ENCODE data around the gene ISL1.
A peak's percentile ranks its signal among the peaks of the same experiment; 100 is the strongest.

ISL1 gene

DNA sequence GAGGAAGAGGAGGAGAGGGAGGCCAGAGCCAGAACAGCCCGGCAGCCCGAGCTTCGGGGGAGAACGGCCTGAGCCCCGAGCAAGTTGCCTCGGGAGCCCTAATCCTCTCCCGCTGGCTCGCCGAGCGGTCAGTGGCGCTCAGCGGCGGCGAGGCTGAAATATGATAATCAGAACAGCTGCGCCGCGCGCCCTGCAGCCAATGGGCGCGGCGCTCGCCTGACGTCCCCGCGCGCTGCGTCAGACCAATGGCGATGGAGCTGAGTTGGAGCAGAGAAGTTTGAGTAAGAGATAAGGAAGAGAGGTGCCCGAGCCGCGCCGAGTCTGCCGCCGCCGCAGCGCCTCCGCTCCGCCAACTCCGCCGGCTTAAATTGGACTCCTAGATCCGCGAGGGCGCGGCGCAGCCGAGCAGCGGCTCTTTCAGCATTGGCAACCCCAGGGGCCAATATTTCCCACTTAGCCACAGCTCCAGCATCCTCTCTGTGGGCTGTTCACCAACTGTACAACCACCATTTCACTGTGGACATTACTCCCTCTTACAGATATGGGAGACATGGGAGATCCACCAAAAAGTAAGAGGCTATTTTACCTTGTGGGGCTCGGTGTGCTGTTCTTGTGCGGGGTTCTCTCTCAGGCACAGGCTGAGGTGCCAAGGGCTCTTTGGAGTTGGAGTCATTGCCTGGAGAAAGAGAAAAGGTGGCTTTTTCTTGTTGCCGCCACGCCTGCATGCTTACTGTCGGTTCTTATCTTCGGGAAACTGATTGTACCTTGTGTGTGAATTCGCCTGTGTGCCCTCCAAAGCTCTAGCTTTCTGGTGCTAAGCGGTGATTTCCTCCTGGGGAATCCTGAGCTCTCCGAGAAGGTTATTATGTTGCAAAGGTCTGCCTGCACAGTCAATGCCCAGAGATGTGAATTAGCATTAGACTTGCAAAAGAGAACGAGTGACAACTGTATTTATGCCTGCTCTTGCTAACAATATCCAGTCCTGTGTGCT lies at the start of gene ISL1:
Gene ISL1, plus strand, starts transcription at position 318 of the 991 bp plus-strand sequence. Its CDS starts 224 bp downstream, at position 542.
- peak; percentile 88 for DNase-seq

DNA sequence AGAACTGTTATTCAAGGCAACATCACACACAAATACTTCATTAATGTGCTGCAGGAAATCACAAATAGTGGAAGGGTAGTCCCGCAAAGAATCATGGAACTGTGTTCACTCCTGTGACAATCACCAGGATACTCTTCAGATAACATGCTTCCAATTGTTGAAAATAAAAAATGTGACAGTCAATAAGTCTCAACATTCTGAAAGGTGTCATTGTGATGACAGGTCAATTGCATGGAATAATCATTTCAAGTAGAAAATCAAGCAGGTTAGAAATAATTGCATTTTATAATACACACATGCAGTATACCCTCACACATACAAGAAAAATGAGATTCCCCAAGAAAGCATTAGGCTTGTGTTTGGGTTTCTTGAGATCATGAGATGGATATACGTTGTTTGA lies 46.4 kb upstream of the ISL1 start:
- DNase-seq, result no peak

DNA sequence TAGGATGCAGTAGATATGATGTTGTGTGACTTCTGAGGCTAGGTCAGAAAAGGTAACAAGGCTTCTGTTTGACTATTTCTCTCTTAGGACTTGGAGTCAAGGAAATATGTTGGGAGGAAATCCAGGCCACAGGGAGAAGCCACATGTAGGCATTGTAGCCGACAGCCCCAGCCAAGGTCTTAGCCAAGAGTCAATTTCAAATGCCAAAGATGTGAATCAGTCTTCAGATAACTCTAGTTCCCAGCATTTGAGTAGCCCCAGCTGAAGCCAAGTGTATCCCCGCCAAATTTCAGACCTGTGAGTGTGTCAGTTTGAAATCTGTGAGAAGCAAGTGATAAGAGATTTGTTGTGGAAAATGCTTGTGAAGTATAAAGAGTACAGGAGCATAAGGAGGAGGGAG lies 38.1 kb upstream of the ISL1 start:
- no peak for DNase-seq

DNA sequence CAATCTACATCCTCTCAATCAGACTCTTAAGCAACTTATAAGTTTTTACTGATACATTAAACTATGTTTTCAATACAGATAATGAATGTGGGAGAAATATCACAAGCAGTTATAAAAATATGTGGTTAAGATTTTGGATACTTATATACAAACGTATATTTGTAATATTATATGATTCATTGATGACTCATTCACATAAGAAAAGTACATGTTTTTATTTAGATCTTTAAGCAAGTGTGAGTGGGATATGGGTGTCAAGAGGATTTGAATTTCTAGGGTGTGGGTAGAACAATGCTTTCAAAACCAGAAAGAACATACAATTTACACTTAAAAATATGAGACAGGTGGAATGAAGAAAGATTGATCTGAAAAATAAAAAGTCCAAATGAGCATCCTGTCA lies 36.1 kb upstream of the ISL1 start:
- no peak for DNase-seq

DNA sequence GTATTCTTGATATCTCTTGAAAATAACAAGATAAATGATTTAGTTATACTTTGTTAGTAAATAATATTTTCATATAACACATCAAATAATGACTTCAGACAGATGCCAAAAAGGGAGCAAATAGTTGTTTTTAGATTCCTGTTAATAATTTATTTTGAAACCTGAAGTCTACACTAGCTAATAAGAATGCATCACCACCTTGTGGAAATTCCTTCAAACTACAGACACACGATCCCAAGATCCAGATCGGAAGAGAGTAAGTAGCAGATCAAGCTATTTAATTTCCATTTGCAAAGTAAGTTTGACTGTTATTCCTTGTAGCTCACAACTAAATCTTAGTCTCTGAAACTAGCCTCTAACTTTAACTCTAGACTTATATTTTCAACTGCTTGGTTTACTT lies 35.5 kb upstream of the ISL1 start:
- no peak for DNase-seq

DNA sequence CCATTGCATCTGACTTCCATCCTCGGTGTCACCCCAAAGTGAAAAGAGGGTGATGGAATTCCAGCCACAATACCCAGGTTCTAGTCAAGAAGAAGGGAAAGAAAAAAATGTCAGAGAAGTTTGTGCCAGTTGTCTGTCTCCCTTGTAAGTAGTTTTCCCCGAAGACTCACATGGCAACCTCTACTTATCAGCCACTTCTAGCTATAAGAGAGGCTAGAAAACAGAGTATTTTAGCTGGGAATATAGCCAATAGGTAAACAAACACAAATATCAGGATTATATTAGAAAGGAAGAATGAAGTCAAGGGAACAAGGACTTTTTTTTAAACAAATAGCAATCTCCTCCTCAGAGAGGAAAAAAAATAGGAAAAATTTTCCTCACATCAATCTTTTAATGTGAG lies 12.2 kb upstream of the ISL1 start:
- DNase-seq, result no peak

DNA sequence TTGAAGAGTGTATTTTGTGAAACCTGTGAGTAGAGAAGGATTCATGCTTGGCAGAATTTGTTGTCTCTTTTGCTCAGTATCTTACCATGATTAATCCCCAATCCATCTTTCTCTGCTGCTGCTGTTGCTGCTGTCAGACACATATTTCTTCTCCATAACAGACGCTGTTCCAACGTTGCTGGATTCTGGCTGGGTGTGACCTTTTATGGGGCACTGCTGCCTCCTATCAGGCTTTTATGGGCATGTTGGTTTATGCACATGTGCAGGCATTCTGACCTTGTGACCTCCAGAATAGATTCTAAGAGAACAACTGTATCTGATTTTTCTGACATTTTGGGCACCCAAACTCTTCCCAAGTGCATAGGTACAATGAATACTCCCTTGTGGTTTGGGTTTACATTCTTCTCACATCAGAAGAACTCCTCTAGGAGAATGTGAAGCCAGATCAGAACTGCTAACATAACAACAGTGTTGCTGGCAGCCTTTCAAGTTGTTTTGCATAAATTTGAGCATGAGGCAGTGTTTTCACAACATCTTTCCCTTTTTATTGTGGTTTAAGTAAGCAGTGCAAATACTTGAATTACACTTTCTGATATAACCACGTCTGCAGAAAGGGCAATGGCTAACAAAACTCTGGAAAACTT lies 9.2 kb upstream of the ISL1 start:
- DNase-seq, result no peak

DNA sequence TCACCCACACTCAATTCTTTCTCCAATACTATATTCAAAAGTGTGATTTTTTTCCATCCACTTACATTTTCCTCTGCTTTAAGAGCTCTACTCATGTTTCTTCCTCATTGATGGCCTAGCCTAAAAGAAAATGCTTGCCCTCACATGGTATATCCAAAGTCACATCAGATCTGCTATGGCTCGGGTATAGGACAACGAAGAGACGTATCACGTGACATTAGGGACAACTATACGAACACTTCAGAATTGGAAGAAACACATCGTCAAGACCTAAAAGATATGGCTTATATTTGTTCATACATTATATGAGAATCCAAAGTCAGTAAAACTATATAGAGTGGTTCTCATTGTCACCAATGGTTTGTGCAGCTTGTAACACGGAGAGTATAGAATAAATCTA lies 8.2 kb upstream of the ISL1 start:
- DNase-seq, result no peak

DNA sequence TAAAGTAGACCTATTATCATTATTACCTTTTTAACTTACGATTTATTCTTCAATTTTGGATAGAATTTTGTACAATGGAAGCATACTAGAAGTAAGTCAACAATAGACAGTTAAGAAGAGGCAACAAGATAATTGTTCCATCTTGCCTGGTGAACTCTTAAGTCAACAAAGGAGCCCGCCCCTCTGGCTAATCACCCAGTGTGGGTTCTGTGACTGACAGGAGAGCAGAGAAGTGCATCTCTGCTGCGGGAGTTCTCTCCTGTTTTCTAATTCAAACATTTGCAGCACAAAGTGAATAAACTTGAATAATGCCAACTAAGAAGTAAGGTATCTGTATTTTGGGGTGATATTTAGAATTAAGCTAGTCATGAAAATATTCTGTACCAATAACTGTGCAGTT lies 6.7 kb upstream of the ISL1 start:
- DNase-seq, result no peak

DNA sequence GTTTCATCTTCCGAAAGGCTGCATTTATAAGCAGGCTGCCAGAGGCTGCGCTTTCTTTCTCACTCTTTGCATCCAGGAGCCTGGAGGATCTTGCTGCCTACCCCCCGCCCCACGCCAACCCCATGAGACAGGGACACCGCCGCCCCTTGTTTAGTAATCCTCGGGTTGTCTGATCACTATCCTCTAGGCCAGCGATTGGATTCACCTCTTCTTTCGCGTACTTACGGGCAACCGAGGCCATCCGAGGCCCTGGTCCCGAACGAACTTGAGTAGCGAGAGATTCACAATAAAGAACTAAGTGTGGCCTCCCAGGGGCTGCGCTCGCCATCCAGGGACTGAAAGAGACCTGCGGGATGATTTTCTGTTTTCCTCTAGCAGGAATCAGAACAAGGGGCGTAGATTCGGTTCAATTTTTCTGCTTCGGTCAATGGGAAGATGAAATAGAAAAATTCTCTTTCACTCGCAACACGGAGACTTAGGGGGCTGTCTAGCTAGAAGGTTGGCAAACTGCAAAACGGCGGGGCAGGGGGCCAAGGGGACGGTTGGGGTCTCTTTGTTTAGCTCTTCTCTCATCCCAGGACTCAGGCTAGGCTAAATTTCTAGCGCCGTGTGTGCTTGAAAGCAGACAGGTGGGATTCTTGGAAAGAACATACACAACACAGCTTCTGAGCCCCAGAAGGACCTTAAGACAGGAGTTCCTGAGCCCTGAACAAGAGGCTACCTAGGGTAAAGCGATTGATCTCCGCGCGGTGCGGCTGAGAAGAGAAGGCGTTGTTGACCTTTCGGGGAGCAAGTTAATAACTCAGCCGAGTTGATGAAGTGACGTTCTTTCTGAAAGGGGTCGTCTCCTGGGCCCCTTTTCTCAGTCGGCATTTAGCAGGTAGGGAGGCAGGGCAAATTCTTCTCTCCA lies 5.8 kb upstream of the ISL1 start:
- no peak for DNase-seq

DNA sequence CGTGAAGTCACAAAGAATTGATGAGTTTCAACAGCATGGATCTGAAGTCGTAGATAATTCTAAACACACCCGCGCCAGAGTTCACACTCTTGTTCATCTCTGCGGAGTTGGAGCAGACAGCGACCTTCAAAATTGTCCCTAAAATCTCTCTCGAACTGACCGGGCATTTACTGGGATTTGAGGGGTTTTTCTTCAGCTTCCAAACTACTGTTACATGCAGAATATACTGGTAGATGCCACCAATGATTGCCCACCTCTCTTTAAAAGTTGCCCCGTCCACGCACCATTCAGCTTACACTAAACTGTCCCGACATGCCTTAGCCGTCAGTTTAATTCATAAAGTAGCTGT lies 5.2 kb upstream of the ISL1 start:
- DNase-seq, result no peak

DNA sequence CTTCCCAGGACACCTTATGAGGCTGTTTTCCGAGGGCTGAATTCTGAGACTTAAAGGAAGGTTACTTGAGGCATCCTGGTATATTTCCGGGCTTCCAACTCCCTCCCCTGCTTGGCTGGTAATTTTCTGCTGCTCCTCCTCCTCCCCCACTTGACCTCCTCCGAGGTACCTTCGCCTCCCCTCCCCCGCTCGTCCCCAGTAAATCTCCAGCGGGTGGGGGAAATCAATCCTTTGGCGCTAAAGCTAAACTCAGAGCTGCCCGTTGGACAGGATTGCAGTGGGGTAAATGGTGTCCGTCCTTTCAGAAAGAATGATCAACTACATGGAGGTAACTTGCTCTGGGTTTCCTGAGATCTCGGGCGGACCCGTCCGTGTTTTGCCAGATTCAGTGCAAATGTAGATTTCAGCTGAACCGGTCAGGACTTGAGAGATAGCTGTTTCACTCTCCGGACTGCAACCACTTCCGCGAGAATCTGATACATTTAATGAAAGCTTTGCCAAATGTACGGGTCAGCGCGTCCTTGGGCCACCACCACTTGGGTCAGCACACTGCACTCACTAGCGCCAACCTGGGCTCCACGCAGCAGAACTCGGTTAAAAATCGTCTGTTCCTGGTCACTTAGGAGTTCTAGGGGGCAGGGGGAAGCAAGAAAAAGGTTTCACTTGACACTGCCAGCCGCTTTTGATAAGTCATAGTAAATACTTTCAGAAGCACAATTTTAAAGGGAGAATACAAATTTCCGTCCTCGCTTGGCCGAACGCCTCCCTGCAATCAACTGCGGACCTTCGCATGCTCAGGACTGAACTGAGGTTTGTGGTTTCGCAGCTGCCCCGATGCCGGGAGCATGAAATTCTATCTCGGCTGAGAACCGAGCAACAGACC lies 4.6 kb upstream of the ISL1 start:
- DNase-seq, result no peak

DNA sequence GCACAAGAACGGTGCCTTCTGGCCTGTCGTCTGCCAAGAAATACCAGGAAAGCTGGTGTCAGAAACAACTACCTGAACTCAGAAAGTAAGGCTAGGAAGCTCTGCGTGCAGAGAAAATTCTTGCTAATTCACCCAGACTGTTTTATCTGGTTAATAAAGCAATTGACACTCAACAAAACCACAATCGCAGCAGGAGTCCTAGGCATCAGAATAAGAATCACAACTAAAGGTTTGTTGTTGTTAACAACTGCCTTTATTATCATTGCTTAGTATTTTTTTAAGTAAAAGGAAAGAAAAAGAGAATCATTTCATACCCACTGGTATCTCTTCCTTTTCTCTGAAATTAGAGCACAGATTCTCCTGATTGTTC lies 3.9 kb upstream of the ISL1 start:
- no peak for DNase-seq

DNA sequence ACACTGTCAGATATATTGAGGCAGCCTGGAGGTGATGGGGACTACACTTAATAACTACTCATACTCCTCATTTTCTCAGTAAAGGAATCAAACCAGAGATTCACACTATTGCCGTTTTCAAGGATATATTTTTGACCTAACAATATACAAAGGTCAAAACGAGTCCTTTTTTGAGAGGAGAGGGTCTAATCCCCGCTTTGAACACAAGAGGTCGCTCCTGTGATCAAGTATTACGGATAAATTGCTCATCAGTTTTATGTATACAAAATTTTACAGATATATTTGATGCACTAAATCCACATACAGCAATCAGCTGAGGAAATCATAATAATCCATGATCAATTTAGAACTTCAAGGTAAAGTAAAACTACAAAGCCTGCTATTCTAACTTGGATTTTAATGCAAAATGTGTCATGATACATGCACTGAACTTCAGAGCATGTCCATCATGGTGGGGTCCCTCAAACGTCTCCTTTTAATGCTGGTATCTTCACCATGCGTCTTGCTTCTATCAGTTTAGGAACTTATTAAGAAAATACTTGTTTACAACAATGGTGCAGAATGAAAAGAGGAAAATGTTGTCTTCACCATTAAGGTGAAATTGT lies 2.5 kb upstream of the ISL1 start:
- DNase-seq, result no peak

DNA sequence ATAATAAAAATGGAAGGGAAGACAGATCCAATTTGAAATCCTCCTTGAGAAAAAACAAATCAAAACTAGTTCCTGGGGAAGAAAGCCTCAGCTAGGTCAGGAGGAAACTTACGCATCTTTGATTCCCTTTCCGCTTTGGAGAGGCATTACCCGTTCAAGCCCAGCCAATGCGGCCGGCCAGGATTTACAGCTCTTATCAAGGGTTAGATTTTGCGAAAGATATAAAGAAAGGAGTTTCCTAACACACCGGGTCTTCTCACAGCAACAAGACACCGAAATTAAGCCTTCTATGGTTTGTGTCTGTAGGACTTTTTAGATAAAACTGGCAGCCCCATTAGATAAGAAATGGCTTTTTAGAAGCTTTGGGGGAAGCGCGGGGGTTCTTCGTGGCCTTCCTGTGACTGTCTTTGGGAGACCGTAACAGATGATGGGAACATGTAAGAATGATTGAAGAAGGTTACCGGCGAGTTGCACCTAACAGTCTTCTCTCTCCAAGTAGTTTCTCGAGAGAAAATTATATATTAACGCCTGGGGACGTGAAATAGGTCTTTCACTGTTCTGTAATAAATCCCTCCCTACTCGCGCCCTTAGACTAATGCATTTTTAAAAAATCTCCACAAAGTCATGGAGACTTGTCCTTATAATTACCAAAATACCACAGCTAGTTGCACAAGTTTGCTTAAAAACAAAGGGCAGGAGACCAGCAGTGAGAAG lies 1.3 kb upstream of the ISL1 start:
- no peak for DNase-seq

DNA sequence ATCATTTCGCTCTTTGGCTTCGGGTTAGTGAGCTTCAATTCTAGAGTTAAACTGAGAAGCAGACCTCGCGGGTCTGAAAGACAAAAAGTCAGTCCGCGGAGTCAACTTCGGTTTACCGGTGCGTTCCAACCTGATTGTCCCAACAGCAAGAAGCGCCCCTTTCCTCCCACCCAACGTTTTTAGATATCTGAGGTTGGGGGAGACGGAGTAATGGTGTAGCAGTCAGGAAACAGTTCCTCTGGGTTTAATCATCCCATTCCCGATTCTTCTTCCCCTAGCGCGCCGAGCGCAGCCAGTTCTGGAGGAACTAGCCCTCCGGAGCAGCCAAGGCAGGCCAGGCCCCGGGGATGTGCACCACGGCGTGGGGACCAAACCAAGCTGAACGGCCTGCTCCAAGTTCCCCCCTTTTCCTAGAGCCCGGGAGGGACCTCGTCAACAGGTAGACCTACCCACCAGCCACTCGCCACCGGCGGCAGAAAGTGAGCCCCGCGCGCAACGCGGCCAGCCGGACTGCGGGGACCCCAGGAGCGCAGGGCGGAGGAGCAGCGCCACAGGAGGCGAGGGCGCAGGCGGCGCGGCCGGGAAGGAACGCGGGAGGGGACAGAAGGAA lies 622 bp upstream of the ISL1 start:
- no peak for DNase-seq

DNA sequence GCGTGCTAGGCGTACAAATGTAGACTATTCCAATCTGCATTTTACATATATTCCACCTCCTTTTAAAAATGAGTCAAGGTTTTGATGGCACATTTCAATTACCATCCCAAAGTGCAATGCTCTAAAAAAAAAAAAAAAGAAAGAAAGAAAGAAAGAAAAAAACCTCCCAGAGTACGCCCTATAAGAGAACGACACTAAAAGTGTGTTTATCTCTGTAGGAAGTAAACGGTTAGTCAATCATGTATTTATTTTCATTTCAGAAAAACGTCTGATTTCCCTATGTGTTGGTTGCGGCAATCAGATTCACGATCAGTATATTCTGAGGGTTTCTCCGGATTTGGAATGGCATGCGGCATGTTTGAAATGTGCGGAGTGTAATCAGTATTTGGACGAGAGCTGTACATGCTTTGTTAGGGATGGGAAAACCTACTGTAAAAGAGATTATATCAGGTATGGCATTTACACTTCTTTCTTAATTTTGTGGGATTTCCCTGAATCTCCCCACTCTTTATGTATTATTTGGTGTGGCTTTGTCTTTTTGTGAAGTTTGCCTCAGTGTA lies 1.1 kb downstream of the ISL1 start:
- DNase-seq, result no peak

DNA sequence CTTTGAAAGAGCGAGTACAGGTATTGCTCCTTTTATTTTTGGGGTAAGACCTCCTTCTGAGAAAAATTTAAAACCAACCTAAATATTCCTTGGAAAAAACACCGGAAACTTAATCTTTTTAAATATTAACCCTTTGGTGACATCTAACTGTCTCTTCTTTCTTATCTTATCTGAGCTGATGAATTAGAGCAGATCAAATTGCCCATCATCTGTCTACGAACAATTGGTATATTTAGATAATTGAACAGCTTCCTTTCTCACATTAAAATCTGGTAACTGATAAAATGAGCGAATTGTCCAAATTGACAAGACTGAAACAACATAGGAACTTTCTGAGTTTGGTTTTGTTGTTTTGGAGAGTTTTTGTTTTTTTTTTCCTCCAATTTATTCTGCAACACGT lies 2.0 kb downstream of the ISL1 start:
- DNase-seq, result no peak

DNA sequence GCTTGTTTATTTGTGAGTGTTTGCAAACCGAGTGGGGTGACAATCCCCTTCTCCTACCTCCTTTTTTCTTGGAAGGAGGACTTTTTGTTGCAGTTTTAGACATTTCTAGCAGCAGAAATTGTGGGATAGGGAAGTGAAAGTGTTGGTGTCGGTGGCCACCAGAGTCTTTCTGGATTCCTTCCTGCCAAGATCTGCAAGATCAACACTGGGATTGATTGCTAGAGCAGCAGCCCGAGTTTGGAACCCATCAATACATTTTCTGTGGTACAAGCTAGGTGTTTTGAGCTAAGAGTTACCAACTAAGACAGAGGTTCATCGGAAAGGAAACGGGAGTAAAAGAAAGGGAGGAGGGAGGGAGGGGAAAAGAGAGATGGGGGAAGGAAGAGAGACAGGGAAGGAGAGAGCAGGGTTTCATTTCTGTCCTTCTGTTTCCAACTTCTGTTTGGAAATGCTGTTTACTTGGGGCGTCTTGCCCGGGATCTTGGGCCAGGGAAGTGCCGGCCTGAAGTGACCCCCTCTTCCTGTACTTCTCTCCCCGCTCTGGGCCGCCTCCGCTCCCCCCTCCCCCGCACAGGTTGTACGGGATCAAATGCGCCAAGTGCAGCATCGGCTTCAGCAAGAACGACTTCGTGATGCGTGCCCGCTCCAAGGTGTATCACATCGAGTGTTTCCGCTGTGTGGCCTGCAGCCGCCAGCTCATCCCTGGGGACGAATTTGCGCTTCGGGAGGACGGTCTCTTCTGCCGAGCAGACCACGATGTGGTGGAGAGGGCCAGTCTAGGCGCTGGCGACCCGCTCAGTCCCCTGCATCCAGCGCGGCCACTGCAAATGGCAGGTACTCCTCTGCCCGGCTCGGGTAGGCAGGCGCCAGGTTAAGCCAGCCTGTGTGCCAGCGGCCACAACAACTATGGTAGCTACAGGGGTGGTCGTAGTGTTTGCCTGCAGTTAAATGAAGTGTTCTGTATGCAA lies 4.0 kb downstream of the ISL1 start:
- no peak for DNase-seq

Measured in NCI-H1092 (cell line).